ENCODE results near the gene USP3. TPM values are rescaled to one million over a fixed set of nuclear protein-coding genes. Genes with fewer than 3 reads are reported as not detected.
"Not testable (repeated sequence)": the region's sequence is repeated elsewhere in the genome, so short reads cannot be mapped to it uniquely, and the experiment has no call there.

The USP3 gene
- total RNA-seq, 2 donors from 2014 or later = 48.8 to 50.1 TPM

GRCh38 chr15:63517628-63518027 is 13.2 kb downstream of the USP3 start:
- Histone ChIP-seq H3K4me3 (no peak overlapping the region), H3K4me1 (peaks cover 98% of the 10 kb centered on the region), H3K27me3 (no peaks in the 10 kb centered on the region), H3K9me3 (no peaks in the 10 kb centered on the region), H3K36me3 (replicated peaks in 1 of 2; ENCODE audit: insufficient read depth in 1 of 2, low read depth in 2 of 2) (no peaks in the 10 kb centered on the region), H3K27ac (no peak overlapping the region)
- no peak for DNase-seq
- intact Hi-C loops (cut with DNase I) = no loop called here
- no peak for TF ChIP-seq POLR2A (IDR thresholded peaks at IDR 0.05)
- no peak for TF ChIP-seq CTCF (IDR thresholded peaks at IDR 0.05)
- WGBS, 2 donors = 42 to 57% methylated on average over 1 of the region's 1 CpG
- ATAC-seq = peak; percentile 34

- ATAC-seq (no peak), DNase-seq (no peak)
- intact Hi-C loops (cut with DNase I) = no loop called here
- 93 to 97% methylated on average over 4 of the region's 4 CpGs for WGBS, 2 donors
- TF ChIP-seq POLR2A (IDR thresholded peaks at IDR 0.05) (no peak), CTCF (IDR thresholded peaks at IDR 0.05) (no peak)
- Histone ChIP-seq H3K27ac (no peak overlapping the region), H3K4me3 (no peak overlapping the region), H3K4me1 (peaks cover 99% of the 10 kb centered on the region), H3K9me3 (no peaks in the 10 kb centered on the region), H3K36me3 (replicated peaks in 1 of 2; ENCODE audit: insufficient read depth in 1 of 2, low read depth in 2 of 2) (no peaks in the 10 kb centered on the region), H3K27me3 (no peaks in the 10 kb centered on the region)
Measured at GRCh38 chr15:63519041-63519440, 14.6 kb downstream of the USP3 start.

- Histone ChIP-seq H3K36me3 (replicated peaks in 1 of 2; ENCODE audit: insufficient read depth in 1 of 2, low read depth in 2 of 2) (no peaks in the 10 kb centered on the region), H3K4me1 (peaks cover 99% of the 10 kb centered on the region), H3K9me3 (no peaks in the 10 kb centered on the region), H3K27ac (no peak overlapping the region), H3K27me3 (no peaks in the 10 kb centered on the region), H3K4me3 (no peak overlapping the region)
- DNase-seq (no peak), ATAC-seq (no peak)
- TF ChIP-seq CTCF (IDR thresholded peaks at IDR 0.05) (no peak), POLR2A (IDR thresholded peaks at IDR 0.05) (no peak)
- 82 to 85% methylated on average over 7 of the region's 7 CpGs for WGBS, 2 donors
- intact Hi-C loops (cut with DNase I) = no loop called here
Measured at GRCh38 chr15:63519548-63520178, 15.3 kb downstream of the USP3 start.

DNA sequence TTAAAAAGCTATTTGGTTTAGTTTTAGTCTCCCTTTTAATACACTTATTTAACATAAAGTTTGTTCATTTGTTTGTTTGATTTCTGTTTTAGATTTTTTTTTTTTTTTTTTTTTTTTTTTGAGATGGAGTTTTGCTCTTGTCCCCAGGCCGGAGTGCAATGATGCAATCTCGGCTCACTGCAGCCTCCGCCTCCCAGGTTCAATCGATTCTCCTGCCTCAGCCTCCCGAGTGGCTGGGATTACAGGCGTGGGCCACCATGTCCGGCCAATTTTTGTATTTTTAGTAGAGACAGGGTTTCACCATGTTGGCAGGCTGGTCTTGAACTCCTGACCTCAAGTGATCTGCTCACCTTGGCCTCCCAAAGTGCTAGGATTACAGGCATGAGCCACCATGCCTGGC is 16.1 kb downstream of the USP3 start:
- ATAC-seq; H3K9me3 ChIP-seq; H3K27ac ChIP-seq; H3K4me3 ChIP-seq; H3K36me3 ChIP-seq (replicated peaks in 1 of 2; ENCODE audit: insufficient read depth in 1 of 2, low read depth in 2 of 2); intact Hi-C loops (cut with DNase I); H3K27me3 ChIP-seq; DNase-seq: not testable (repeated sequence)
- WGBS, 2 donors = 93 to 95% methylated on average over 7 of the region's 7 CpGs
- peaks cover 99% of the 10 kb centered on the region for H3K4me1 ChIP-seq

DNA sequence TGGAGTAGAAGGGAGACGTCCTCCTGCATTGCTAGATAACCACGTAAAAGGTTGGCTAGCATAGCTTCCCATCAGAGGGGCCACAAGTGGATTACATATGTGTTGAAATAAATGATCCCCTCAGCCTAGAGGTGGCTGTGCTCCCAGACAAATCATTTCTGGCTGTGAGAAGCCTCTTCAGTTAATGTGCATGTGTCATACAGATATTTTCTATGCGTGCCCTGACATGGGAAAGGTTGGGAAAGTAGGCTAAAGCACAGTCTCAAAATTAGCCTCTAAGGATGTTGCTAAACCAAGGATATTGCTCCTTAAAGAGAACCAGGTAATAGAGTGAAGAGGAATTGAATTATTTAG is 17.8 kb downstream of the USP3 start:
- intact Hi-C loops (cut with DNase I) = no loop called here
- Histone ChIP-seq H3K4me1 (peaks cover 83% of the 10 kb centered on the region), H3K27ac (no peak overlapping the region), H3K27me3 (no peaks in the 10 kb centered on the region), H3K4me3 (no peak overlapping the region), H3K36me3 (replicated peaks in 1 of 2; ENCODE audit: insufficient read depth in 1 of 2, low read depth in 2 of 2) (no peaks in the 10 kb centered on the region), H3K9me3 (no peaks in the 10 kb centered on the region)
- TF ChIP-seq CTCF (IDR thresholded peaks at IDR 0.05) = no peak
- TF ChIP-seq POLR2A (IDR thresholded peaks at IDR 0.05) = no peak
- ATAC-seq (no peak), DNase-seq (no peak)
- WGBS, 2 donors = 77% methylated on average over 3 of the region's 3 CpGs

All from body of pancreas (tissue), 4 donors.